Muscle of leg (tissue), 11 donors: Measurements from ENCODE around the gene HIVEP1. TPM values are rescaled to one million over a fixed set of nuclear protein-coding genes. Genes with fewer than 3 reads are reported as not detected.

Experiments used
- DNase-seq: peaks from one replicate; pipeline ENCODE4 v3.0.0; 2013
- H3K27ac ChIP-seq: one replicate; pipeline ENCODE4 v1.5.1; 2013; ENCODE audit warnings: mild to moderate bottlenecking, low read length, control low read depth
- H3K27me3 ChIP-seq: one replicate; pipeline ENCODE4 v1.6.1; 2013; ENCODE audit warnings: low read length; ENCODE audit not compliant: control insufficient read depth, insufficient read depth
- H3K36me3 ChIP-seq: one replicate; pipeline ENCODE4 v1.6.1; 2013; ENCODE audit warnings: low read length; ENCODE audit not compliant: control insufficient read depth, insufficient read depth
- H3K4me1 ChIP-seq: one replicate; pipeline ENCODE4 v1.6.1; 2013; ENCODE audit warnings: low read length; ENCODE audit not compliant: control insufficient read depth, insufficient read depth
- H3K4me3 ChIP-seq: one replicate; pipeline ENCODE4 v1.5.1; 2013; ENCODE audit warnings: low read length, control low read depth
- H3K9me3 ChIP-seq: replicated peaks from 2 replicates; pipeline ENCODE4 v1.6.1; 2013; ENCODE audit warnings: low read depth, low read length; ENCODE audit not compliant: control insufficient read depth
- WGBS: methylation state at CpG from one replicate; pipeline ENCODE4 v1.1.5; 2013; ENCODE audit warnings: missing lambda C conversion rate; ENCODE audit not compliant: insufficient coverage; 5-methylcytosine and 5-hydroxymethylcytosine counted together
- polyA plus RNA-seq, 8 donors: library from polyadenylated mRNA; unstranded; fragments of 120-200 nt; gene quantifications; one replicate each; pipeline versions ENCODE4 v1.2.1 to v1.2.3, GENCODE V29; 2013; ENCODE audit warnings: inconsistent platforms in 1 of 8, low replicate concordance in 1 of 8; ENCODE audit not compliant: insufficient read length in 8 of 8, insufficient read depth in 1 of 8
- total RNA-seq: library from RNA; stranded (reverse); fragments of 120-200 nt; gene quantifications from one replicate; pipeline ENCODE4 v1.2.4, GENCODE V29; 2013

HIVEP1 gene
- total and polyA plus RNA-seq, 9 donors: 16.7 to 27.8 (median 20.7) TPM

DNA sequence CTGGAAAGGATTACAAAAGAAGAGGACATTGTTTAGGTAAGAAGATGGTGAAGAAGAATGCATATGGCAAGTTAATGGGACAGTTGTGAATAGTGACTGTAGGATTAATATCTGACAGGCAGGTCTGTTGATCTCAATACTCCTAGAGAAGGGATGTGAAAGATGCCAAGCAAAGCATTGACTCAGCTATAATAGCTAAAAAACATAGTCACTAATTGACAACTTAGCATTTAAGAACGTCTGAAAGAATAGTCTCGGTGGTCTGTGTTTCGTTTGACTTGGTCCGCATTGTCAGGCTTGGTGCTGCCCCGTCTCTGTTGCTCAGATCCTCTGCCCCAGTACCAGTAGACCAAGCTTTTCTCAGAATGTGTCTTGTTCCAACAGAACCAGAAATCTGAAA lies 65.9 kb downstream of the HIVEP1 start:
- no peak for DNase-seq
- Histone ChIP-seq H3K36me3 (peaks cover 6% of the 10 kb centered on the region), H3K4me1 (no peaks in the 10 kb centered on the region), H3K27me3 (no peaks in the 10 kb centered on the region), H3K27ac (no peak overlapping the region), H3K9me3 (no peaks in the 10 kb centered on the region), H3K4me3 (no peak overlapping the region)
- 95% methylated on average over 3 of the region's 5 CpGs for WGBS

DNA sequence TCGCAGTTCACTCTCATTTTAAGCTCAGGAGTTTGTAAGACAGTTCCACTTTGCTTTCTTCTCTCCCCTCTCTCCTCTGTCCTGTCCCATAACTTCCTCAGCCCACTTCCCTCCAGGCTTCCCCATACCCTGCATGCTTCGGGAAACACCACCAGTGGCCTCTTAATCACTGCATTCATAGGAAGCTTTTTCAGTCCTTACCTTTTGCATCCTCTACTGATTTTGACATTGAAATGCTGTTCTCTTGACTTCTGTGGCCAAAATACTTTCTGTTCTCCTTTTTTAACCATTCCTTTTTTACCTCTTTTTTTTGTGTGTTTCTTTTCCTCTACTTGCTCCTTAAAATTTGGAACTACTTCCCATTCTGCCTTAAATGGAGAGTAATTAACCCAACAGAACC lies 69.7 kb downstream of the HIVEP1 start:
- Histone ChIP-seq H3K36me3 (peaks cover 4% of the 10 kb centered on the region), H3K4me1 (no peaks in the 10 kb centered on the region), H3K27ac (no peak overlapping the region), H3K4me3 (no peak overlapping the region), H3K9me3 (no peaks in the 10 kb centered on the region), H3K27me3 (no peaks in the 10 kb centered on the region)
- 93% methylated on average over 2 of the region's 2 CpGs for WGBS
- DNase-seq: no peak

DNA sequence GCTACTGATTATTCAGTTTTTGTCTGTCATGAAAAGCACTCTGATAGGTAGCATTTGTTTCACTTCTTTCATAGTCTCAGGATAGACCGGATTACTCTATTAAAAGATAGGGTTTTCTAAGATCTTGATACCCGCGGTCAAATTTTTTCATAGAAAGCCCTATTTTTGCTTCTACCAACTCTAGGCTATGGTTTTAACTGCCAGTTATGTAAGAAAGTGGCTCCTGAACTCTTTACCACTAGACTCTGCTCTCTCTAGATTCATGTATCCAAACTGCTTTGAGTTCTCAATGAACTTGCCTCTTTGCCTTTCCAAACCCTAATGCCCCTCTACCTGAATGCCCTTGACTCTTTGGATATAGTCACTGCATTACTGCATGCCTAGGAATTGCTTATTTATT lies 70.3 kb downstream of the HIVEP1 start:
- Histone ChIP-seq H3K9me3 (no peaks in the 10 kb centered on the region), H3K4me3 (no peak overlapping the region), H3K36me3 (peaks cover under 1% of the 10 kb centered on the region), H3K27me3 (no peaks in the 10 kb centered on the region), H3K4me1 (no peaks in the 10 kb centered on the region), H3K27ac (no peak overlapping the region)
- no CpG with 5 or more reads among the region's 3 CpGs for WGBS
- DNase-seq: no peak

GRCh38 chr6:12083302-12083701 lies 71.2 kb downstream of the HIVEP1 start:
- Histone ChIP-seq H3K36me3 (no peaks in the 10 kb centered on the region), H3K4me1 (no peaks in the 10 kb centered on the region), H3K4me3 (no peak overlapping the region), H3K9me3 (no peaks in the 10 kb centered on the region), H3K27me3 (no peaks in the 10 kb centered on the region), H3K27ac (no peak overlapping the region)
- 70% methylated on average over 1 of the region's 2 CpGs for WGBS
- no peak for DNase-seq

GRCh38 chr6:12083763-12084162 lies 71.7 kb downstream of the HIVEP1 start:
- no peak overlapping the region for H3K27ac ChIP-seq
- no peaks in the 10 kb centered on the region for H3K36me3 ChIP-seq
- no peaks in the 10 kb centered on the region for H3K27me3 ChIP-seq
- no peaks in the 10 kb centered on the region for H3K9me3 ChIP-seq
- H3K4me3 ChIP-seq: no peak overlapping the region
- no peaks in the 10 kb centered on the region for H3K4me1 ChIP-seq
- DNase-seq: no peak

DNA sequence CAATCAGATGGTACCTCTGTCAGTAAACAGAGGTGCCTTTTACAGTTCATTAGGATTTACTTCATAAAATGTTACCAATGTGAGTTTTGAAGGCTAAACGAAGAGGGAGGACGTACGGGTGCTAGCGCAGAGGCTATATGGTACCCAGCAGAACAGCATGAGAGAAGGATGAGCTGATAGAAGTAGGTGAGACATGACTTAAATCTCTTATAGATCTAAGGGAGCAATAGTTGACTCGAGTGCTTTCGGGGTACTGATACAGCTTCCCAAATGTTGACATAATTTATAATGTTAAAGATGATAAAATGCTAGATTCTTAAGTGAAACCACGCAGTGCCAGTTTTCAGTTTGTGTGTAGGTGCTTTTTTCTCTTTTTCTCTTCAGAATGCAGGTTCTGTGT lies 72.6 kb downstream of the HIVEP1 start:
- no peaks in the 10 kb centered on the region for H3K36me3 ChIP-seq
- no peaks in the 10 kb centered on the region for H3K9me3 ChIP-seq
- no peak overlapping the region for H3K4me3 ChIP-seq
- DNase-seq: no peak
- WGBS: 67% methylated on average over 3 of the region's 7 CpGs
- no peaks in the 10 kb centered on the region for H3K4me1 ChIP-seq
- no peaks in the 10 kb centered on the region for H3K27me3 ChIP-seq
- no peak overlapping the region for H3K27ac ChIP-seq

DNA sequence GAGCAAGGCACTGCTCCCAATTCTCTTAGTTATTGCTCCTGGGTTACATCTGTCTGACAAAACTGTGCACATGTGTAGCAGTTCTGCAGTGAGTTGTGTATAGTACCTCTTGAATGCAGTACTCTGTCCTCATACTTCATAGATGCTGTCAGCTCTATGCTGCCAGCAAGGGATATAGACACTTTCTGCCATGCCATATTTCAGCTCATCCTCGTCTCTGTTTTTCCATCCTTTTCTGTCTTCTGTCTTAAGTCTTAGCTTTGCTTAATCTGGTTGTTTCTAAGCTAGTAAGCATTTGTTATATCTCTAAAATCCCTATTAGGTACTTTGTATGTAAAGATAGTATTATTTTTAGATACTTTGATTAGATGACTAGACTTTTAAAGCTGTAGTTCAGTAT lies 76.4 kb downstream of the HIVEP1 start:
- Histone ChIP-seq H3K27ac (no peak overlapping the region), H3K27me3 (no peaks in the 10 kb centered on the region), H3K4me3 (no peak overlapping the region), H3K36me3 (peaks cover 3% of the 10 kb centered on the region), H3K9me3 (no peaks in the 10 kb centered on the region), H3K4me1 (no peaks in the 10 kb centered on the region)
- DNase-seq: no peak
- WGBS: no CpG with 5 or more reads among the region's 1 CpG

DNA sequence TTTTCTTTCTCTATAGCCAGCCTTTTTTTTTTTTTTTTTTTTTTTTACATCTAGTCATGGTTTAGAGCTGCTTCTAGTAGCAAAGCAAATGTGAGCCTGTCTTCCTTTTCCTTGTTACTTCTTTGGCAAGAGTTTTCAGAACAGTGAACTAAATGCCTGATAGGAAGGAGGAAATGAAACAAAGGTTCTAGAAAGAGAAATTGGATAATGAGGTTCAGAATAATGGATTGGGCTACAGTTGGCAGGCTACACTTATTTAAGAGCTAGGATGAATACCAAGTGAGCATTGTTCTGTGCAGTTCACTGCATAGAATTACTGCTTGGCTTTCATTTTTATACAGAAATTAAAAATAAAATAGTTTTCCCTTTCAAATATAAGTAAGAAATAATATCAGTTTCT lies 78.6 kb downstream of the HIVEP1 start:
- Histone ChIP-seq H3K36me3 (peaks cover 3% of the 10 kb centered on the region), H3K27me3 (no peaks in the 10 kb centered on the region), H3K4me1 (no peaks in the 10 kb centered on the region), H3K9me3 (no peaks in the 10 kb centered on the region), H3K27ac (no peak overlapping the region), H3K4me3 (no peak overlapping the region)
- DNase-seq: no peak

DNA sequence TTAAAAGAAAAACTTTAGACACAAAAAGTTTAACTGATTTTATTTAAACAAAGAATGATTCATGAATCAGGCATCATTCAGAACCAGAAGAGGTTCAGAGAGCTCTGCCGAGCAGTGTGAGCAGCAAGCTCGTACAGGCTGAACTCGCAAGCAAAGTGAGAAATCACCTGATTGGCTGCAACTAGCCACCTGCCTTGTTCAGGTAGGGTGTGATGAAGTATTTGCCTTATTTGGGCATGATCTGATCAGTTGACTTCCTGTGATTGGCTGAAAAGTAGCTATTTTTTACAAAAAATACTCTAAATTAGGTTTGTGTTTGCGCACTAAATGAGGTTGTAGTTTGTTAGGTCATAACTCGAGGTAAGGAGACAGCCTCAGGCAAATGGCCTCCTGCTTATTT lies 80.7 kb downstream of the HIVEP1 start:
- DNase-seq: no peak
- Histone ChIP-seq H3K9me3 (no peaks in the 10 kb centered on the region), H3K27me3 (no peaks in the 10 kb centered on the region), H3K4me1 (no peaks in the 10 kb centered on the region), H3K36me3 (peaks cover 3% of the 10 kb centered on the region), H3K4me3 (no peak overlapping the region), H3K27ac (no peak overlapping the region)
- 92% methylated on average over 3 of the region's 5 CpGs for WGBS

DNA sequence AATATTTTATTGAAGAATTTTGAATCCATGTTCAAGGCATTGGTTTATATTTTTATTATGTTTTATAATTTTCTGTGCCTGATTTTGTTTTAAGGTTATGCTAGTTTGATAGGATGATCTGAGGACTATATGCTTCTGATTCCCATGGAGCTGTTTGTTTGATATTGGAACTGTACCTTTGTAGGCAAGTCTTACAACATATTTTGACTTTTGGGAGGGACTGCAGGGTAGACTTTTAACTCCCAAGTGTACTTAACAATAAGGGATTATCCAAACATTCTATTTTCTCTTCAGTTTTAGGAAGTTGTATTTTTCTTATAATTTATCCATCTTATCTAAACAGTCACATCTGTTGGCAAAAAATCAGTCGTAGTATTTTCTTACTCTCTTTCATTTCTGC lies 82.6 kb downstream of the HIVEP1 start:
- Histone ChIP-seq H3K36me3 (peaks cover 3% of the 10 kb centered on the region), H3K9me3 (no peaks in the 10 kb centered on the region), H3K27me3 (no peaks in the 10 kb centered on the region), H3K27ac (no peak overlapping the region), H3K4me3 (no peak overlapping the region), H3K4me1 (no peaks in the 10 kb centered on the region)
- no peak for DNase-seq
- no CpG with 5 or more reads among the region's 1 CpG for WGBS

DNA sequence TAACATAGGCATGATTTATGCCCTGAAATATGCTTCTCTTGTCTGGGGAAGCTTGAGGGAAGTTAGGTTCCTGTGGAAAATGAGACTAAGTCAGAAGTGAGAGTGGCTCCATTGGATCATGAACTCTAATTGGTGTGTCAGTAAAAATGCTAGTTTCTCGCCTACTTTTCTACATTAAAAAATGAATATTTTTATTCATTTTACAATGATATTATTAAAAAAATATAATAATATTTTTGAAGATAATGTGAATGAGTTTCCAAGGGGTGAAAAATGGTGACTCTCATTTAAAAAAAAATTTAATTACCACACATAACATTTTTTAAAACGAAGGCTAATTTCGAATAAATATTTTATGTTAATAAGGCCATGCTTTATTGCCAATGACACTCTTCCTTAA lies 84.2 kb downstream of the HIVEP1 start:
- WGBS: no CpG with 5 or more reads among the region's 3 CpGs
- DNase-seq: no peak
- H3K4me1 ChIP-seq: no peaks in the 10 kb centered on the region
- no peaks in the 10 kb centered on the region for H3K27me3 ChIP-seq
- no peaks in the 10 kb centered on the region for H3K9me3 ChIP-seq
- no peak overlapping the region for H3K27ac ChIP-seq
- H3K4me3 ChIP-seq: no peak overlapping the region
- no peaks in the 10 kb centered on the region for H3K36me3 ChIP-seq
